Neural cell (in vitro differentiated cells): ENCODE results near the gene GPR17. TPM values are rescaled to one million over a fixed set of nuclear protein-coding genes. Genes with fewer than 3 reads are reported as not detected.

Experiments used
- H2AFZ ChIP-seq: fragments of 200-600, 300-800 bp; sonication (generic), shearing (Covaris generic); 2 replicates; pipeline ENCODE4 v1.6.0; 2014; ENCODE audit warnings: low read depth, mild to moderate bottlenecking, antibody characterized with exemption, low read length, moderate library complexity
- H3F3A ChIP-seq: fragments of 200-600 bp; shearing (Covaris generic); 2 replicates; pipeline ENCODE4 v1.6.1; 2016; ENCODE audit warnings: mild to moderate bottlenecking, moderate library complexity, mixed read lengths, antibody characterized with exemption, low read length; ENCODE audit not compliant: insufficient read depth, poor library complexity, severe bottlenecking
- H3K27ac ChIP-seq: fragments of 200-600, 300-800 bp; sonication (generic), shearing (Covaris generic); 2 replicates; pipeline ENCODE4 v1.5.1; 2014; ENCODE audit warnings: mild to moderate bottlenecking, low read length, moderate library complexity
- H3K27me3 ChIP-seq: fragments of 300-800, 200-600 bp; sonication (generic), shearing (Covaris generic); 2 replicates; pipeline ENCODE4 v1.6.0; 2014; ENCODE audit warnings: mild to moderate bottlenecking, low read depth, low read length, moderate library complexity; ENCODE audit not compliant: insufficient read depth
- H3K36me3 ChIP-seq: fragments of 300-800, 200-600 bp; sonication (generic), shearing (Covaris generic); 2 replicates; pipeline ENCODE4 v1.5.1; 2014; ENCODE audit warnings: mild to moderate bottlenecking, antibody characterized with exemption, low read length, moderate library complexity; ENCODE audit not compliant: insufficient read depth
- H3K4me2 ChIP-seq: fragments of 300-800, 200-600 bp; sonication (generic), shearing (Covaris generic); 2 replicates; pipeline ENCODE4 v1.6.0; 2014; ENCODE audit warnings: mild to moderate bottlenecking, low read length
- H3K4me3 ChIP-seq: fragments of 300-800, 200-600 bp; sonication (generic), shearing (Covaris generic); 2 replicates; pipeline ENCODE4 v1.5.1; 2014; ENCODE audit warnings: mild to moderate bottlenecking, low read length, moderate library complexity
- H3K79me2 ChIP-seq: fragments of 200-600 bp; shearing (Covaris generic); replicated peaks from 2 replicates; pipeline ENCODE4 v1.6.0; 2014; ENCODE audit warnings: mild to moderate bottlenecking, low read length, moderate library complexity; ENCODE audit not compliant: insufficient read depth
- H3K9ac ChIP-seq: fragments of 300-800, 200-600 bp; sonication (generic), shearing (Covaris generic); 2 replicates; pipeline ENCODE4 v1.6.1; 2016; ENCODE audit warnings: mild to moderate bottlenecking, low read length, mixed read lengths
- H3K9me2 ChIP-seq: fragments of 200-600 bp; shearing (Covaris generic); 2 replicates; pipeline ENCODE4 v1.6.1; 2016; ENCODE audit warnings: mild to moderate bottlenecking, low read length, mixed read lengths; ENCODE audit not compliant: insufficient read depth
- H3K9me3 ChIP-seq: fragments of 200-600, 300-800 bp; sonication (generic), shearing (Covaris generic); 2 replicates; pipeline ENCODE4 v1.6.1; 2016; ENCODE audit warnings: mild to moderate bottlenecking, mixed run types, low read length, moderate library complexity, mixed read lengths
- H4K20me1 ChIP-seq: fragments of 200-600 bp; shearing (Covaris generic); 2 replicates; pipeline ENCODE4 v1.6.1; 2016; ENCODE audit warnings: mild to moderate bottlenecking, mixed run types; ENCODE audit not compliant: insufficient read depth
- EP300 ChIP-seq: fragments of 450-650 bp; conservative IDR thresholded peaks from 2 replicates; pipeline ENCODE4 v1.6.1; 2014; ENCODE audit warnings: antibody characterized with exemption, mild to moderate bottlenecking, moderate library complexity; ENCODE audit not compliant: poor library complexity, severe bottlenecking
- EZH2 ChIP-seq: fragments of 200-600, 300-800 bp; shearing (Covaris generic), sonication (generic); IDR thresholded peaks from 2 replicates; pipeline ENCODE4 v1.6.1; 2014; ENCODE audit warnings: antibody characterized with exemption, low read length, borderline replicate concordance, mild to moderate bottlenecking; ENCODE audit not compliant: insufficient read depth, poor library complexity, severe bottlenecking
- MXI1 ChIP-seq: fragments of 450-650 bp; conservative IDR thresholded peaks from 2 replicates; pipeline ENCODE4 v1.6.1; 2014; ENCODE audit warnings: antibody characterized with exemption, mild to moderate bottlenecking; ENCODE audit not compliant: poor library complexity, severe bottlenecking
- POLR2AphosphoS5 ChIP-seq: IDR thresholded peaks from 2 replicates; pipeline ENCODE4 v1.6.1; 2012
- RAD21 ChIP-seq: fragments of 450-650 bp; conservative IDR thresholded peaks from 2 replicates; pipeline ENCODE4 v1.6.1; 2014; ENCODE audit warnings: antibody characterized with exemption, mild to moderate bottlenecking, moderate library complexity
- SMC3 ChIP-seq: fragments of 450-650 bp; conservative IDR thresholded peaks from 2 replicates; pipeline ENCODE4 v1.6.1; 2014; ENCODE audit warnings: antibody characterized with exemption, mild to moderate bottlenecking, moderate library complexity; ENCODE audit not compliant: poor library complexity
- TAF1 ChIP-seq: IDR thresholded peaks from 2 replicates; pipeline ENCODE4 v1.6.1; 2012; ENCODE audit warnings: low read depth
- polyA plus RNA-seq: library from polyadenylated mRNA; depleted of rRNA; stranded (reverse); fragments of >200 nt; gene quantifications from 2 replicates; pipeline ENCODE4 v1.2.3, GENCODE V29; 2014
- TF ChIP-seq, protein P1 (sequence below): IDR thresholded peaks from 2 replicates; pipeline ENCODE4 v1.6.1; 2012; ENCODE audit warnings: borderline replicate concordance
- TF ChIP-seq, protein P2 (sequence below): fragments of 450-650 bp; IDR thresholded peaks from 2 replicates; pipeline ENCODE4 v1.5.1; 2014; ENCODE audit warnings: antibody characterized with exemption, mild to moderate bottlenecking, moderate library complexity; ENCODE audit not compliant: poor library complexity, severe bottlenecking

Gene GPR17
- polyA plus RNA-seq, 1 donor from 2014 or later, result not detected

DNA sequence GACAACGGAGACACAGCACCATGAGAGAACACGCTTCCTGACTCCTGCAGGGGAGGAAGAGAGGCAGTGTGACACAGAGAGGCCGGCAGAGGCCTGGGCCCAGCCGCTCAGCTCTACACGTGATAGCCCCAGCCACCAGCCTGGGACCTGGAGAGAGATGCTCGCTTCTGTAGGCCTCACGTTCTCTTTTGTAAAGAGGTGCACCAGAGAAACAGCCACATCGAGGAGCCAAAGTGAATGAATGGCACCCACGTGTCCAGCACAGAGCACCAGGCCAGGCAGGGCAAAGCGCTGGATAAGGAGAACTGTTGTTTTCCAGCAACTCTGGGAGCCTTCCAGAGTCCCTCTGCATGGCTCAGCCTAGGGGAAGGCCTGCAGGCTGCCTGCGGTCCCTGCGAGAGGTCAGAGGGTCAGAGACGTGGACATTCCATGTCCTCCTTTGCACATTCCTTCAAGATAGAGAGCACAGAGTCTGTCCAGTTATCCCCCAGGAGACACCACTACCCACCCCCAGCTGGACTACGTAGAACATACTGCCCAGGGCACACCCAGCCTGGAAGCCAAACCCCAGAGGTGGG, 15.2 kb downstream of the GPR17 start:
- Histone ChIP-seq H4K20me1 (no peaks in the 10 kb centered on the region), H2AFZ (no peak overlapping the region), H3K9me2 (no peaks in the 10 kb centered on the region), H3K4me2 (no peak overlapping the region), H3K4me3 (no peak overlapping the region), H3F3A (no peaks in the 10 kb centered on the region), H3K27ac (no peak overlapping the region), H3K9me3 (no peaks in the 10 kb centered on the region), H3K36me3 (no peaks in the 10 kb centered on the region), H3K79me2 (no peaks in the 10 kb centered on the region), H3K27me3 (peaks cover 26% of the 10 kb centered on the region), H3K9ac (no peak overlapping the region)
- TF ChIP-seq EZH2, result no peak
- TF ChIP-seq TAF1, result no peak
- TF ChIP-seq POLR2AphosphoS5, result no peak
- TF ChIP-seq, protein P1, sequence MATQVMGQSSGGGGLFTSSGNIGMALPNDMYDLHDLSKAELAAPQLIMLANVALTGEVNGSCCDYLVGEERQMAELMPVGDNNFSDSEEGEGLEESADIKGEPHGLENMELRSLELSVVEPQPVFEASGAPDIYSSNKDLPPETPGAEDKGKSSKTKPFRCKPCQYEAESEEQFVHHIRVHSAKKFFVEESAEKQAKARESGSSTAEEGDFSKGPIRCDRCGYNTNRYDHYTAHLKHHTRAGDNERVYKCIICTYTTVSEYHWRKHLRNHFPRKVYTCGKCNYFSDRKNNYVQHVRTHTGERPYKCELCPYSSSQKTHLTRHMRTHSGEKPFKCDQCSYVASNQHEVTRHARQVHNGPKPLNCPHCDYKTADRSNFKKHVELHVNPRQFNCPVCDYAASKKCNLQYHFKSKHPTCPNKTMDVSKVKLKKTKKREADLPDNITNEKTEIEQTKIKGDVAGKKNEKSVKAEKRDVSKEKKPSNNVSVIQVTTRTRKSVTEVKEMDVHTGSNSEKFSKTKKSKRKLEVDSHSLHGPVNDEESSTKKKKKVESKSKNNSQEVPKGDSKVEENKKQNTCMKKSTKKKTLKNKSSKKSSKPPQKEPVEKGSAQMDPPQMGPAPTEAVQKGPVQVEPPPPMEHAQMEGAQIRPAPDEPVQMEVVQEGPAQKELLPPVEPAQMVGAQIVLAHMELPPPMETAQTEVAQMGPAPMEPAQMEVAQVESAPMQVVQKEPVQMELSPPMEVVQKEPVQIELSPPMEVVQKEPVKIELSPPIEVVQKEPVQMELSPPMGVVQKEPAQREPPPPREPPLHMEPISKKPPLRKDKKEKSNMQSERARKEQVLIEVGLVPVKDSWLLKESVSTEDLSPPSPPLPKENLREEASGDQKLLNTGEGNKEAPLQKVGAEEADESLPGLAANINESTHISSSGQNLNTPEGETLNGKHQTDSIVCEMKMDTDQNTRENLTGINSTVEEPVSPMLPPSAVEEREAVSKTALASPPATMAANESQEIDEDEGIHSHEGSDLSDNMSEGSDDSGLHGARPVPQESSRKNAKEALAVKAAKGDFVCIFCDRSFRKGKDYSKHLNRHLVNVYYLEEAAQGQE, result no peak
- TF ChIP-seq MXI1, result no peak
- TF ChIP-seq RAD21, result no peak
- TF ChIP-seq EP300, result no peak
- TF ChIP-seq SMC3, result no peak
- TF ChIP-seq, protein P2, sequence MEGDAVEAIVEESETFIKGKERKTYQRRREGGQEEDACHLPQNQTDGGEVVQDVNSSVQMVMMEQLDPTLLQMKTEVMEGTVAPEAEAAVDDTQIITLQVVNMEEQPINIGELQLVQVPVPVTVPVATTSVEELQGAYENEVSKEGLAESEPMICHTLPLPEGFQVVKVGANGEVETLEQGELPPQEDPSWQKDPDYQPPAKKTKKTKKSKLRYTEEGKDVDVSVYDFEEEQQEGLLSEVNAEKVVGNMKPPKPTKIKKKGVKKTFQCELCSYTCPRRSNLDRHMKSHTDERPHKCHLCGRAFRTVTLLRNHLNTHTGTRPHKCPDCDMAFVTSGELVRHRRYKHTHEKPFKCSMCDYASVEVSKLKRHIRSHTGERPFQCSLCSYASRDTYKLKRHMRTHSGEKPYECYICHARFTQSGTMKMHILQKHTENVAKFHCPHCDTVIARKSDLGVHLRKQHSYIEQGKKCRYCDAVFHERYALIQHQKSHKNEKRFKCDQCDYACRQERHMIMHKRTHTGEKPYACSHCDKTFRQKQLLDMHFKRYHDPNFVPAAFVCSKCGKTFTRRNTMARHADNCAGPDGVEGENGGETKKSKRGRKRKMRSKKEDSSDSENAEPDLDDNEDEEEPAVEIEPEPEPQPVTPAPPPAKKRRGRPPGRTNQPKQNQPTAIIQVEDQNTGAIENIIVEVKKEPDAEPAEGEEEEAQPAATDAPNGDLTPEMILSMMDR, result no peak

- TF ChIP-seq EZH2 (no peak), POLR2AphosphoS5 (no peak), MXI1 (no peak), TAF1 (no peak), RAD21 (no peak), EP300 (no peak), SMC3 (no peak)
- TF ChIP-seq, protein P1, result no peak
- TF ChIP-seq, protein P2, result no peak
- Histone ChIP-seq H3K9me3 (no peaks in the 10 kb centered on the region), H2AFZ (no peak overlapping the region), H3K4me3 (no peak overlapping the region), H3K9ac (no peak overlapping the region), H3K36me3 (no peaks in the 10 kb centered on the region), H3K79me2 (no peaks in the 10 kb centered on the region), H3F3A (no peaks in the 10 kb centered on the region), H4K20me1 (no peaks in the 10 kb centered on the region), H3K4me2 (no peak overlapping the region), H3K27ac (no peak overlapping the region), H3K9me2 (no peaks in the 10 kb centered on the region), H3K27me3 (peaks cover 26% of the 10 kb centered on the region)
Measured at GRCh38 chr2:127661949-127662510, 16.1 kb downstream of the GPR17 start.
